ENCODE measurements around the gene SLC12A4.
A peak's percentile ranks its signal among the peaks of the same experiment; 100 is the strongest.

Gene SLC12A4

DNA sequence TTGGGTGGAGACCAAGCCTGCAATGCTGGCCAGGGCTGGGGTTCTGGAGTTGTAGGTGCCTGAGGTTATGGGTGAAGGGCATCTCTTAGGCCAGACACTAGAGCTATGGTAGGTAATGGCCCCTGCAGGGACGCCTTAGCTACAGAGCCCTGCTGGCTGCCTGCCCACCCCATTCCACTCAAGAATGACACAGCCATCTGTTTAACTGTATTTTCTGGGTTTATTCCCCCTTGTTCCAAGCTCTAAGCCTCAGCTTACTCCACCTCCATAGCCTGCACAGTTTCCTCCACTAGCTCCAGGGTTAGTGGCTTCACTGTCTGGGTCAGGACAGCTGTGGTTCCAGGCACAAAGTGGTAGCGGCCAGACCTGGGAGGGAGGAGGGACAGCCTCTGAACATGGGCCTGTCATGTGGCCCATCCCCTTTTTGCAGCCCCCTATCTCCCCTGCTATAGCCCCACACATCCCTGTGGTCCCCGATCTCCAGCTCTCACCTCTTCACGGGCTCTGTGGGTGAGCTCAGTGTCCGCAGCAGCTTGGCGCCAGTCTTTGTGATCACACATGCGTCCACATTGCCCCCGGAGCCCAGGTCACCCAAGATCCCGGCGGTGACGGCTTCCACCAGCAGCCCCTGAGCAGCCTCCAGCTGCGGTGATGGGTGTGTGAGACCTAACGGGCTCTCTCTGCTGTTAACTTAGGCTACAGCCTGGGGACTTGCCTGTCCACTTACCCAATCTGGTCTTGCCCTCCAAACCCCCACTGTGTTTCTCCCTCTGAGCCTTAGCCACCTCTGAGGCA, 33.9 kb downstream of the SLC12A4 start:
- no peaks in the 10 kb centered on the region for H3K27me3 ChIP-seq
- H3K4me1 ChIP-seq = peaks cover 36% of the 10 kb centered on the region
- peaks cover 56% of the 10 kb centered on the region for H3K36me3 ChIP-seq
- no peak for TF ChIP-seq Cebpa-rat (IDR thresholded peaks at IDR 0.05)
- H3K4me2 ChIP-seq = peak overlapping the region; percentile 88
- peak overlapping the region; percentile 95 for H3K9ac ChIP-seq
- H3K27ac ChIP-seq = 0 out of 2 replicates have a peak overlapping the region, but pooled peaks have one; percentile 96
- peaks cover 40% of the 10 kb centered on the region for H4K20me1 ChIP-seq
- peak overlapping the region; percentile 93; the same call in 1 of the 2 replicates for H3K4me3 ChIP-seq
- H3K9me3 ChIP-seq = no peaks in the 10 kb centered on the region

DNA sequence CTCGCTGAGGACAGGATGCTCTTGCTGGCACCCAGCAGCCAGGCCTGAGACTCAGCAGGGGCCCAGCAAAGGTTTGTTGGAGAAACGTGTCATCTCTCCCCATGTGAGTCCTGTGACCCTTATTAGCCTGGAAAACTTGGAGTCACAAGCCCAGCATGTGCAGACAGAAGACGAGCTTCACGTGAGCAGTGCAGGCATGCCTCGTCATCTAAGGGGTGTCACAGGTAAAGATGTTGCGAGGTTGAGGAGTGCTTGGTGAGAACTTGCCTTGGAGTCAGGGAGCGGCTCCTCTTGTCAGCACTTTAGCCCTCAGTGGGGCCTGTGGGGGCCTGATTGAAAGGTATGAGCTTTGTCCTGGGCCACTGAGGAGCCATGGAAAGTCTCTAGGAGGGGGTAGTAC, 34.6 kb downstream of the SLC12A4 start:
- no peak overlapping the region for H3K4me3 ChIP-seq
- peaks cover 39% of the 10 kb centered on the region for H3K4me1 ChIP-seq
- no peak overlapping the region for H3K4me2 ChIP-seq
- no peak overlapping the region for H3K27ac ChIP-seq
- no peak overlapping the region for H3K9ac ChIP-seq
- H4K20me1 ChIP-seq = peaks cover 47% of the 10 kb centered on the region
- H3K9me3 ChIP-seq = no peaks in the 10 kb centered on the region
- TF ChIP-seq Cebpa-rat (IDR thresholded peaks at IDR 0.05) = no peak
- no peaks in the 10 kb centered on the region for H3K27me3 ChIP-seq
- H3K36me3 ChIP-seq = peaks cover 63% of the 10 kb centered on the region

DNA sequence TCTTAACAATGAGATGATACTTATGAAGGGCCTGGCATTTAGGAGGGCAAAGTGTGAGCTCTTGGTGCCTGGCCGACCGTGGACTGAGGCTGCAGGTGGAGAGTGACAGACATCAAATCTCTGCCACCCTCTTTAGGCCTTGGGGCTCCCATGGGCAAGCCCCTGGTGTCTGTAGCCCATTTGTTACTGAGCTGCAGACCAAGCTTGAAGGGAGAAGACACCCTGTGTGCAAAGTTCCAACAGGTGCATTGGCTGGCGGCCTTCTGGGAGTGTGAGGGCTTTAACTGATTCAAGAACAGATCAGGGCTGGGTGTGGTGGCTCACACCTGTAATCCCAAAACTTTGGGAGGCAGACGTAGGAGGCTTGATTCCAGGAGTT, 36.0 kb downstream of the SLC12A4 start:
- Histone ChIP-seq H3K4me1 (peaks cover 46% of the 10 kb centered on the region), H3K27ac (no peak overlapping the region), H3K4me3 (no peak overlapping the region), H3K36me3 (peaks cover 75% of the 10 kb centered on the region), H3K9me3 (no peaks in the 10 kb centered on the region), H3K9ac (no peak overlapping the region), H4K20me1 (peaks cover 59% of the 10 kb centered on the region), H3K4me2 (no peak overlapping the region), H3K27me3 (no peaks in the 10 kb centered on the region)
- no peak for TF ChIP-seq Cebpa-rat (IDR thresholded peaks at IDR 0.05)

DNA sequence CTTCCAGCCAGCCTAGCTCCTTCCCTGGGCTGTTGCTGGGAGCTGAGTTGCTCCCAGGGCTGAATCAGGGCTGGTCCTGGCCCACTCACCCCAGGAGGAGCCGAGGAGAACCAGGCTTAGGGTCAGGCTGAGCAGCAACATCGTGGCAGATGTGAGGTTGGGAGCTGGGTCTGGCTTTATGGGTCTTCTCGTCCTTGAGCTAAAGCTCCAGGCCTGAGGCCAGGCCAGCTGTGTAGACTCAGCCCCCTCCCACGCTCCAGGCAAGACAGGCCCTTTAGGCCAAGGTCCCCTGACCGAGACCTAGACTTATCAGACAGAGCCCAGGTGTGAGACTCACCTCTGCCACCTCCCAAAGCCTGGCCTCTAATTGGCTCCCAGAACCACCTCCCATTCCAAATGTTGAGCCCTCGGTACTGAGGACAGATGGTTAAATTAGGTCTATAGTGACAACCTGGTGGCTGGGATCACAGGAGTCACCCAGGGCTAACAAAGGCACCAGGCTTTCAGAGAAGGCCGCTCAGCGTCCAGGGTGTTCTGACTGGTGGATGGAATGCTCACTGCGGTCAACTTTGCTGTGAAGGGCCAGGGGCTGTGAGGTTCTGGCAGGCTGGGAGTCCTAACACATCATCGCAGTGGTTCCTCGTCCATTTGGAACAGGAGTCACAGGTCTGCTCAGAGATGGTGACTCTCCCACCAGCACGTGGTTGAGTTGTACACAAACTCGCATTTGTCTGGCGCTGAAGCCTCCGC, 36.5 kb downstream of the SLC12A4 start, which contains the start of gene CTRL:
CTRL (minus strand) TSS at position 151 of the 750 bp plus-strand sequence; CDS start at position 141, 10 bp downstream.
- H3K27me3 ChIP-seq = no peaks in the 10 kb centered on the region
- no peak for TF ChIP-seq Cebpa-rat (IDR thresholded peaks at IDR 0.05)
- no peak within 1 kb of the TSS for H3K4me3 ChIP-seq
- no peaks in the 10 kb centered on the region for H3K9me3 ChIP-seq
- H3K4me1 ChIP-seq = peaks cover 46% of the 10 kb centered on the region
- H4K20me1 ChIP-seq = peaks cover 65% of the 10 kb centered on the region
- H3K27ac ChIP-seq = no peak within 1 kb of the TSS
- H3K9ac ChIP-seq = 0 out of 2 replicates have a peak within 1 kb of the TSS, but pooled peaks have one; percentile 10
- H3K4me2 ChIP-seq = no peak within 1 kb of the TSS
- H3K36me3 ChIP-seq = peaks cover 81% of the 10 kb centered on the region

DNA sequence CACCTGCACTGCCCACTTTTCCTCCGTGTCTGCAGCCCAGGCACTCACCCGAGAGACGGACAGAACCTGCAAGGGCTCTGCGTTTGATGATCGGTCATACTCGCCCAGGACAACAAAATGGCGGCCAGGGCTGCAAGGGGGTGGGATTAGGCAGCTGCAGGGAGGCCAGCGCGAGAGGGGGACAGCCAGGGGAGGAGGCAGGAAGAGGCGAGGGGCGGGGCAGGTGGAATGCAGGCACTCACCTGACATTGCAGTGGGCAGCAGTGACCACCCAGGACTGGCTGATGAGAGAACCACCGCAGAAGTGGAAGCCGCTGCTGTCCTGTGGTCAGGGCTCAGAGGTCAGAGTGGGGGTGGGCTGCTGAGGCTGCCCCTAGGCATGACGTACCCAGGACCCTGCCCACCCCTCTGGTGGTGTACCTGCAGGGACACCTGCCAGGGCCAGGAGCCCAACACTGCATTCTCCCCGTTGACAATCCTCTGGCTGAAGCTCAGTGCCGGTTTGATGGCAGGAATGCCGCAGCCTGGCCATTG, 37.7 kb downstream of the SLC12A4 start:
- Histone ChIP-seq H3K4me3 (no peak overlapping the region), H3K4me1 (peaks cover 56% of the 10 kb centered on the region), H3K9me3 (no peaks in the 10 kb centered on the region), H4K20me1 (peaks cover 76% of the 10 kb centered on the region), H3K4me2 (no peak overlapping the region), H3K36me3 (peaks cover 81% of the 10 kb centered on the region), H3K27ac (no peak overlapping the region), H3K9ac (no peak overlapping the region), H3K27me3 (no peaks in the 10 kb centered on the region)
- no peak for TF ChIP-seq Cebpa-rat (IDR thresholded peaks at IDR 0.05)

DNA sequence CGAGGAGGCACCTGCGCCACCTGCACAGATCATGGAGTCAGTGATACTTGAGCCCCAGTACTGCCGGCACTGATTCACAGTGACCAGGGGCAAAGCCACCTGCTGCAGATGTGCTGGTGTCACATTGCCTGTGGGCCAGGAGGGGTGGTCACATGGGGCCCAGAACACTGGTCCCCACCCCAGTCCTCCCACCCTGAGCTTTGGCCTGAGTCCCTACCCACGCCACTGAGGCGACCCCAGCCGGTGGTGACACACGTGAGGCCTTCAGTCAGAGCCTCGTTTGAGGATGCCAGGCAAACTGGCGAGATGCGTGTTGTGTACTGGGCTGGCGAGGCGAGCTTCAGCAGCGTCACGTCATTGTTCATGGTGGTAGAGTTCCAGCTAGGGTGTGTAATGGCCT, 38.2 kb downstream of the SLC12A4 start:
- H3K9ac ChIP-seq = no peak overlapping the region
- peaks cover 56% of the 10 kb centered on the region for H3K4me1 ChIP-seq
- no peak for TF ChIP-seq Cebpa-rat (IDR thresholded peaks at IDR 0.05)
- H3K9me3 ChIP-seq = no peaks in the 10 kb centered on the region
- H3K27me3 ChIP-seq = no peaks in the 10 kb centered on the region
- no peak overlapping the region for H3K4me2 ChIP-seq
- H4K20me1 ChIP-seq = peaks cover 77% of the 10 kb centered on the region
- H3K4me3 ChIP-seq = no peak overlapping the region
- H3K27ac ChIP-seq = no peak overlapping the region
- peaks cover 78% of the 10 kb centered on the region for H3K36me3 ChIP-seq

DNA sequence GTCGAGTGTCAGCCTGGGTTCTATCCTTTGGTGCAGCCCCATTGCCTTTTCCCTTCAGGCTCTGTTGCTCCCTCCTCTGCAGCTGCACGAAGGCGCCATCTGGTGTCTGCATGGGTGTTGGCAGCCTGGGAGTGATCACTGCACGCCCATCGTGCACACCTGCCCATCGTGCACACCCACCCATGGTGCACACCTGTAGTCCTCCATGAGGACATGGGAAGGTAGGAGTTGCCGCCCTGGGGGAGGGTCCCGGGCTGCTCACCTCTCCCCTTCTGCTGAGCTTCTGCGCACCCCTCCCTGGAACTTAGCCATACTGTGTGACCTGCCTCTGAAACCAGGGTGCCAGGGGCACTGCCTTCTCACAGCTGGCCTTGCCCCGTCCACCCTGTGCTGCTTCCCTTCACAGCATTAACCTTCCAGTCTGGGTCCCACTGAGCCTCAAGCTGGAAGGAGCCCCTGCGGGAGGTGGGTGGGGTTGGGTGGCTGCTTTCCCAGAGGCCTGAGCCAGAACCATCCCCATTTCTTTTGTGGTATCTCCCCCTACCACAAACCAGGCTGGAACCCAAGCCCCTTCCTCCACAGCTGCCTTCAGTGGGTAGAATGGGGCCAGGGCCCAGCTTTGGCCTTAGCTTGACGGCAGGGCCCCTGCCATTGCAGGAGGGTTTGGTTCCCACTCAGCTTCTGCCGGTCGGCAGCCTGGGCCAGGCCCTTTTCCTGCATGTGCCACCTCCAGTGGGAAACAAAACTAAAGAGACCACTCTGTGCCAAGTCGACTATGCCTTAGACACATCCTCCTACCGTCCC, 39.7 kb downstream of the SLC12A4 start:
- Histone ChIP-seq H3K9me3 (no peaks in the 10 kb centered on the region), H4K20me1 (peaks cover 75% of the 10 kb centered on the region), H3K4me1 (peaks cover 62% of the 10 kb centered on the region), H3K9ac (peak overlapping the region; percentile 40; the same call in 1 of the 2 replicates), H3K27me3 (no peaks in the 10 kb centered on the region), H3K36me3 (peaks cover 69% of the 10 kb centered on the region), H3K27ac (peak overlapping the region; percentile 82), H3K4me3 (no peak overlapping the region), H3K4me2 (peak overlapping the region; percentile 91)
- no peak for TF ChIP-seq Cebpa-rat (IDR thresholded peaks at IDR 0.05)

DNA sequence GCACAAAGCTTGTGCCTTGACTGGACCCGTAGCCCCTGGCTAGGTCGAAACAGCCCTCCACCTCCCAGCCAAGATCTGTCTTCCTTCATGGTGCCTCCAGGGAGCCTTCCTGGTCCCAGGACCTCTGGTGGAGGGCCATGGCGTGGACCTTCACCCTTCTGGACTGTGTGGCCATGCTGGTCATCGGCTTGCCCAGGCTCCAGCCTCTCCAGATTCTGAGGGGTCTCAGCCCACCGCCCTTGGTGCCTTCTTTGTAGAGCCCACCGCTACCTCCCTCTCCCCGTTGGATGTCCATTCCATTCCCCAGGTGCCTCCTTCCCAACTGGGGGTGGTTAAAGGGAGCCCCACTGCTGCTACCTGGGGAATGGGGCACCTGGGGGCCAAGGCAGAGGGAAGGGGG, 40.3 kb downstream of the SLC12A4 start:
- H3K4me3 ChIP-seq = no peak overlapping the region
- H4K20me1 ChIP-seq = peaks cover 78% of the 10 kb centered on the region
- peaks cover 70% of the 10 kb centered on the region for H3K36me3 ChIP-seq
- peak overlapping the region; percentile 82 for H3K27ac ChIP-seq
- no peaks in the 10 kb centered on the region for H3K27me3 ChIP-seq
- no peak overlapping the region for H3K9ac ChIP-seq
- peaks cover 68% of the 10 kb centered on the region for H3K4me1 ChIP-seq
- H3K4me2 ChIP-seq = peak overlapping the region; percentile 91
- H3K9me3 ChIP-seq = no peaks in the 10 kb centered on the region
- TF ChIP-seq Cebpa-rat (IDR thresholded peaks at IDR 0.05) = no peak

Measured in BLaER1 (cell line).